Thymus (tissue), 11 donors: ENCODE data around the gene KANSL1. TPM values are rescaled to one million over a fixed set of nuclear protein-coding genes. Genes with fewer than 3 reads are reported as not detected.

Source experiments
- DNase-seq, 9 donors: peaks; one replicate each; pipeline ENCODE4 v3.0.0-alpha.2; 2013; ENCODE audit warnings: low spot score in 9 of 9, low read depth in 6 of 9, missing footprints in 1 of 9
- H3K27ac ChIP-seq, 2 donors: one replicate each; pipeline ENCODE4 v1.5.1; 2013; ENCODE audit warnings: control low read depth in 1 of 2, low read depth in 1 of 2, low read length in 1 of 2, mild to moderate bottlenecking in 1 of 2, moderate library complexity in 1 of 2
- H3K27me3 ChIP-seq, 2 donors: one replicate each; pipeline ENCODE4 v1.5.1; 2013; ENCODE audit warnings: low read length in 1 of 2; ENCODE audit not compliant: control insufficient read depth in 2 of 2, insufficient read depth in 1 of 2
- H3K36me3 ChIP-seq, 2 donors: one replicate each; pipeline ENCODE4 v1.5.1; 2013; ENCODE audit warnings: low read length in 1 of 2, mild to moderate bottlenecking in 1 of 2, moderate library complexity in 1 of 2; ENCODE audit not compliant: control insufficient read depth in 2 of 2, insufficient read depth in 2 of 2
- H3K4me1 ChIP-seq, 2 donors: one replicate each; pipeline ENCODE4 v1.5.1; 2013; ENCODE audit warnings: low read length in 2 of 2; ENCODE audit not compliant: control insufficient read depth in 2 of 2, insufficient read depth in 2 of 2
- H3K4me3 ChIP-seq, 2 donors: one replicate each; pipeline ENCODE4 v1.5.1; 2013; ENCODE audit warnings: low read length in 2 of 2, control low read depth in 1 of 2, mild to moderate bottlenecking in 1 of 2
- H3K9me3 ChIP-seq, 2 donors: one replicate each; pipeline ENCODE4 v1.5.1; 2013; ENCODE audit warnings: low read length in 1 of 2, mild to moderate bottlenecking in 1 of 2; ENCODE audit not compliant: control insufficient read depth in 2 of 2, insufficient read depth in 1 of 2
- WGBS: extraction: QIAGEN DNeasy Blood & Tissue Kit; methylation state at CpG from one replicate; pipeline ENCODE4 v1.1.7; 2013; 5-methylcytosine and 5-hydroxymethylcytosine counted together
- polyA plus RNA-seq: library from polyadenylated mRNA; stranded (reverse); fragments of 200-250 nt; gene quantifications from one replicate; pipeline ENCODE4 v1.2.3, GENCODE V29; 2013
- total RNA-seq: library from RNA; stranded (reverse); fragments of 120-200 nt; gene quantifications from one replicate; pipeline ENCODE4 v1.2.4, GENCODE V29; 2013
- donor health status: healthy.

Gene KANSL1
- total and polyA plus RNA-seq, 2 donors, result 22.3 to 101 TPM

DNA sequence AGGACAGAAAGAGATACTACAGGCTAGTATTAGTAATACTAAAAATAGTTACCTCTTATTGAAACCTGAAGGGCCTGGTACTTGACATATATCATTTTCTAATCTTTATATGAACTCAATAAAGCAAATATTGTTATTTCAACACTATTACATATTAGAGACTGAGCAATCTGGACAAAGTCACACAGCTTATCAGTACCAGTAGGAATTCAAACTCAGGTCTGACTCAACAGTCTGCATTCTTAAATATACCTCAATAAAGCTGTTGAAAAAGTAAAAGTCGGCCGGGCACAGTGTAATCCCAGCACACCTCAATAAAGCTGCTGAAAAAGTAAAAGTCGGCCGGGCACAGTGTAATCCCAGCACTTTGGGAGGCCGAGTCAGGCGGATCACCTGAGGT lies 67.4 kb downstream of the KANSL1 start:
- H3K4me1 ChIP-seq, result peaks cover 3 to 8% of the 10 kb centered on the region in 2 donors
- no peak overlapping the region for H3K27ac ChIP-seq
- no peaks in the 10 kb centered on the region for H3K27me3 ChIP-seq
- H3K36me3 ChIP-seq, result peaks cover 5 to 10% of the 10 kb centered on the region in 2 donors
- DNase-seq, result no peak
- H3K9me3 ChIP-seq, result no peaks in the 10 kb centered on the region
- 97% methylated on average over 6 of the region's 6 CpGs for WGBS
- H3K4me3 ChIP-seq, result no peak overlapping the region

DNA sequence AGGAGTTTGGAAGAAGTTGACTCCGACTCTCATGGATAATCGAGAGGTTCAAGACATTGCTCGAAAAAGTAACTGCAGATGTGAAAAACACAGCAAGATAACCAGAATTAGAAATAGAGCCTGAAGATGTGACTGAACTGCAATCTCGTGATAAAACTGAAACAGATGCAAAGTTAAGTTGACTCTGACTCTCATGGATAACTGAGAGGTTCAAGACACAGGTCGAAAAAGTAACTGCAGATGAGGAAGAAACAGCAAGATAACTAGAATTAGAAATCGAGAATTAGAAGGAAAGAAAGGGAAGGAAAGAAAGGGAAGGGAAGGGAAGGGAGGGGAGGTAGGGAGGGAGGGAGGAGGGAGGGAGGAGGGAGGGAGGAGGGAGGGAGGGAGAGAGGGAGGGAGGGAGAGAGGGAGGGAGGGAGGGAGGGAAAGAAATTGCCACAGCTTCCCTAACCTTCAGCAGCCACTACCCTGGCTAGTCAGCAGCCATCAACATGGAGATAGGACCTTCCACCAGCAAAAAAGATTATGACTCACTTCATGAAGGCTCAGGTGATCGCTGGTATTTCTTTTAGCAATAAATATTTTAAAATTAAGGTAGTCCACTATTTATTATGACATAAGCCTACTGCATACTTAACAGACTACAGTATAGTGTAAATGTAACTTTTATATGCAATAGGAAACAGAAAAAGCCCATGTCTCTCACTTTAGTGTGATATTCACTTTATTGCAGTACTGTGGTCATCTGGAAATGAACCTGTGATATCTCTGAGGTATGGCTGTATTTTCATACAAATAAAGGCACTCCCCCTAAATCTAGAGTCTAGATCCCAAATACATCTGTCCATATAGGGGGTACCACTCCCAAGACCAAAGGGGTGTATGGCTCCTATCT lies 68.3 kb downstream of the KANSL1 start:
- Histone ChIP-seq H3K4me1 (peaks cover 3 to 8% of the 10 kb centered on the region in 2 donors), H3K36me3 (peaks cover 5 to 10% of the 10 kb centered on the region in 2 donors), H3K9me3 (no peaks in the 10 kb centered on the region), H3K27ac (no peak overlapping the region), H3K27me3 (no peaks in the 10 kb centered on the region), H3K4me3 (no peak overlapping the region)
- no peak for DNase-seq
- 94% methylated on average over 7 of the region's 7 CpGs for WGBS

DNA sequence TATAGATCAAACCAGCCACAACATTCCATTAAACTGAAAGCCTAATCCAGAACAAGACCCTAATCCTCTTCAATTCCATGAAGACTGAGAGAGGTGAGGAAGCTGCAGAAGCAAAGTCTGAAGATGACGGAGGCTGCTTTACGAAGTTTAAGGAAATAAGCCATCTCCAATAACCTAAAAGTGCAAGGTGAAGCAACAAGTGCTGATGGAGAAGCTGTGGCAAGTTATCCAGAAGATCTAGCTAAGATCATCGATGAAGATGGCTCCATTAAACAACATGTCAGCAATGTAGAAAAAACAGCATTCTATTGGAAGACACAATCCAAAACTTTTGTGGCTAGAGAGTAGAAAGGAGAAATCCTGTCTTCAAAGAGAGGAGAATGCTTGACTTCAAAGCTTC lies 69.6 kb downstream of the KANSL1 start:
- Histone ChIP-seq H3K9me3 (no peaks in the 10 kb centered on the region), H3K27me3 (no peaks in the 10 kb centered on the region), H3K4me3 (no peak overlapping the region), H3K36me3 (peaks cover 4 to 13% of the 10 kb centered on the region in 2 donors), H3K27ac (no peak overlapping the region), H3K4me1 (peaks cover under 1 to 5% of the 10 kb centered on the region in 2 donors)
- DNase-seq, result no peak
- 95% methylated on average over 3 of the region's 3 CpGs for WGBS

DNA sequence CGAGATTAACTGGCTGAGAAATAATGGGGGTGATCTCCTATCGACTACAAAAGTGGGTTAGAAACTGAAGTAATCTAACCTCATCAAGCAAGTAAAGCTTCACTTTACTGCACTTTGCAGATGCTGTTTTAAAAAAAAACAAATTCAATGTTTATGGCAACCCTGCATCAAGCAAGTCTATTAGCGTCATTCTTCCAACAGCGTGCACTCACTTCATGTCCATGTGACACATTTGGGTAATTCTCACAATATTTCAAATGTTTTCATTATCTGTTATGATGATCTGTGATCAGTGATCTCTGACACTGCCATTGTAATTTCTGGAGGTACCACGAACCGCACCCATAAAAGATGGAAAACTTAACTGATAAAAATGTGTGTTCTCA lies 70.8 kb downstream of the KANSL1 start:
- H3K36me3 ChIP-seq, result peaks cover 3 to 9% of the 10 kb centered on the region in 2 donors
- no peak for DNase-seq
- no peak overlapping the region for H3K4me3 ChIP-seq
- no peaks in the 10 kb centered on the region for H3K9me3 ChIP-seq
- H3K27me3 ChIP-seq, result no peaks in the 10 kb centered on the region
- 95% methylated on average over 6 of the region's 6 CpGs for WGBS
- H3K4me1 ChIP-seq, result peaks cover 2 to 3% of the 10 kb centered on the region in 2 donors
- H3K27ac ChIP-seq, result no peak overlapping the region

DNA sequence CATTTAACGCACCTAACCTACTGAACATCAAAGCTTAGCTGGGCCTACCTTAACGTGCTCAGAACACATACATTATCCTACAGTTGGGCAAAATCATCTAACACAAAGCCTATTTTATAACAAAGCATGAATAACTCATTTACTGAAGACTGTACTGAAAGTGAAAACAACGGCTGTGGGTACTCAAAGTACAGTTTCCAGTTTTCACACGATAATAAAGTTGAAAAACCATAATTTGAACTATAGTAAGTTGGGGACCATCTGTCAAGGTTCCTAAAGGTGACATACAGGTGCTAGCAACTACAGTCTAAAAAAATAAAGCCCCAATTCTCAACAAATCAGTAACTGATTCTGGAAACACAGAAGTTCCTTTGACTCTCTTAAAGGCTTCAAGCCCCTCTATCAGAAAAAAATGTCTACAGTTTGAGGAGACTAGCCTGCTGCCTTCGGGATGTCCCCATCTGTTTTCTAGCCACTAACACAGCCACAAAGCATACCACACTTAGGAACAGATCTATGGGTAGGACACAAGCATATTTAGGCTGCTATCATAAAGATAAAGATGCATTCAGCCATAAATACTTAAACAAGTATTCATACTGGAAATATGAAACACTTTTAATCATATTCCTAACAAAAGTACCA lies 71.3 kb downstream of the KANSL1 start:
- WGBS, result 73% methylated on average over 5 of the region's 5 CpGs
- Histone ChIP-seq H3K36me3 (peaks cover 5 to 9% of the 10 kb centered on the region in 2 donors), H3K9me3 (no peaks in the 10 kb centered on the region), H3K27ac (no peak overlapping the region), H3K4me3 (no peak overlapping the region), H3K4me1 (peaks cover 2 to 3% of the 10 kb centered on the region in 2 donors), H3K27me3 (no peaks in the 10 kb centered on the region)
- DNase-seq, result no peak

DNA sequence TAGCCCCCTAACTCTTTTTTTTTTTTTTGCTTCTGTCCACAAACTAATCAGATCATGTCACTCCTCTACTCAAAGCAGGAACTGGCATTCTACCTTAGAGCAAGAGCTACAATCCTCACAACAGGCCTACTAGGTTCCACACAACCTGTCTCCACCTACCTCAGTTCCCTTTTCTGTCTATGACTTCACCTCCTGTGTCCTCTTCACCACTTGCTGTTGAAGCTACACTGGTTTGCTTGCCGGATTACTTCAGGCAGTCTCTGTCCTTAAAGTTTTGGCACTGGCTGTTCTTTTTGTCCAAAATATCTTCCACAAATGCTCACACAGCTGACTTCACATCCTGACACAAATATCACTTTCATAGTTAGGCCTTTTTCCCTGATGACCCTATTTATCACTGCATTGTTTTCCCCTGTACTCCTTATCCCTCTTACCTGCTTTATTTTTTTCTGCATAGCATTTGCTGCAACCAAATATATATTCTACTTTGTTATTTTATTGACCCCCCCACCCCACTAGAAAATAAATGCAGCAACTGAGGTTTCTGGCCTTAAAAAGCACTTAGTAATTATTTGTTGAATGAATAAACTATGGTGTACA lies 72.0 kb downstream of the KANSL1 start:
- WGBS, result 88% methylated on average over 1 of the region's 1 CpG
- H3K9me3 ChIP-seq, result no peaks in the 10 kb centered on the region
- H3K4me1 ChIP-seq, result peaks cover 2 to 3% of the 10 kb centered on the region in 2 donors
- peaks cover 5 to 7% of the 10 kb centered on the region in 2 donors for H3K36me3 ChIP-seq
- H3K27me3 ChIP-seq, result no peaks in the 10 kb centered on the region
- DNase-seq, result no peak
- H3K4me3 ChIP-seq, result no peak overlapping the region
- no peak overlapping the region for H3K27ac ChIP-seq

DNA sequence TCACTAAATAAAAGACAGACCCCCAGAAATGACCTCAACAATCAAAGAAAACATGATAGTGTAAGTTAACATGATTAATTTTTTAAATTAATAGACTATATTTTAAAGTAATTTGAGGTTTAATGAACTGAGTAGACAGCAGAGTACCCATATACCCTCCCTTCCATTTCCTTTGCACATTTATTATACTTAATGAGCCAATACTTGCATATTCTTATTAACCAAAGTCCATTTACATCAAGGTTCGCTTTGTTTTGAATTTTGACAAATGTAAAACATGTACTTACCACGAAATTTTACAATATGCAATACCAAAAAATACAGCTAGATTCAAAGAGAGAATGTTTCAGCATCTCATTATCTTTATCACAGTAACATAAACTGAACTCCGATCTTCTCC lies 72.7 kb downstream of the KANSL1 start:
- peaks cover 5 to 7% of the 10 kb centered on the region in 2 donors for H3K36me3 ChIP-seq
- H3K27me3 ChIP-seq, result no peaks in the 10 kb centered on the region
- H3K9me3 ChIP-seq, result no peaks in the 10 kb centered on the region
- H3K27ac ChIP-seq, result no peak overlapping the region
- no peak for DNase-seq
- no peak overlapping the region for H3K4me3 ChIP-seq
- 97% methylated on average over 3 of the region's 3 CpGs for WGBS
- H3K4me1 ChIP-seq, result peaks cover 2 to 3% of the 10 kb centered on the region in 2 donors

DNA sequence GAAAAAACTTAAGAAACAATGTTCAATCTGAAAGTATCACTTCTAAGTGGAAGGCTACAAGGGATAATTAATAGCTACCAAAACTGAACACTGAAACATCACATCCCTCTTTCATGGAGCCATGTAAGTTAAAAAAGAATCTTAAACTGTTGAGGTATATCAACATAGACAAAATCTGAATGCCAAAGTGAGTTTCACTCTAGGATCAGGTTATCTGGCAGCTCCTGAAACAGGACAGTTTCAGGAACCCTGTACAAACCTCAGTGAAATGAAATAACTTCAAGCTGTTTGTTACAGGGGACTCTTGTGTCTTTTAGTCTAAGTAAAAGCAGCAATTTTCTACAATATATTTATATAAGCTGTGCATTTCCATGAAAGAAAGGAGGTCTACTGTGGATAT lies 73.2 kb downstream of the KANSL1 start:
- H3K27me3 ChIP-seq, result no peaks in the 10 kb centered on the region
- H3K9me3 ChIP-seq, result no peaks in the 10 kb centered on the region
- peaks cover 5 to 7% of the 10 kb centered on the region in 2 donors for H3K36me3 ChIP-seq
- H3K4me1 ChIP-seq, result peaks cover 2 to 3% of the 10 kb centered on the region in 2 donors
- no peak for DNase-seq
- no peak overlapping the region for H3K4me3 ChIP-seq
- no peak overlapping the region for H3K27ac ChIP-seq

DNA sequence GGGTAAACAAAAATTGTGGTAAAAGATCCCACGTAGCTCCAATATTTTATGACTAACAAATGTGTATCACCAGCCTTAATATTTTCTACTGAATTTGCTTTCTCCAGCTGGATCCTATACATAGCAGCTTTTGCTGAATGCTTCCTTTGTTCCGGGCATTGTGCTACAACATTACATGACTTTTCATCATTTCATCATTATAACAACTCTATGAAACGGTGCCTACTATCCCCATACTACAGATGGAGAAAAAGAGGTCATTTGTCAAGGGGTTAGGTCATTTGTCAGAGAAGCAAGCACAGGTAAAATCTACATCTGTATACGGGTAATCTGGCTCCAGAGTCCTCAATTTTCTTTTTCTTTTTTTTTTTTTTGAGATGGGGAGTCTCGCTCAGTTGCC lies 74.3 kb downstream of the KANSL1 start:
- Histone ChIP-seq H3K36me3 (peaks cover 3% of the 10 kb centered on the region in 2 donors), H3K27me3 (no peaks in the 10 kb centered on the region), H3K27ac (no peak overlapping the region), H3K9me3 (no peaks in the 10 kb centered on the region), H3K4me3 (no peak overlapping the region), H3K4me1 (peaks cover 2 to 3% of the 10 kb centered on the region in 2 donors)
- DNase-seq, result no peak
- 98% methylated on average over 5 of the region's 5 CpGs for WGBS
